ENCODE data around the gene DLGAP4. TPM values are rescaled to one million over a fixed set of nuclear protein-coding genes. Genes with fewer than 3 reads are reported as not detected.

DLGAP4 gene
- polyA plus RNA-seq, 1 of the 3 experiments (the other 2 are of a cell fraction): 31.2 TPM

DNA sequence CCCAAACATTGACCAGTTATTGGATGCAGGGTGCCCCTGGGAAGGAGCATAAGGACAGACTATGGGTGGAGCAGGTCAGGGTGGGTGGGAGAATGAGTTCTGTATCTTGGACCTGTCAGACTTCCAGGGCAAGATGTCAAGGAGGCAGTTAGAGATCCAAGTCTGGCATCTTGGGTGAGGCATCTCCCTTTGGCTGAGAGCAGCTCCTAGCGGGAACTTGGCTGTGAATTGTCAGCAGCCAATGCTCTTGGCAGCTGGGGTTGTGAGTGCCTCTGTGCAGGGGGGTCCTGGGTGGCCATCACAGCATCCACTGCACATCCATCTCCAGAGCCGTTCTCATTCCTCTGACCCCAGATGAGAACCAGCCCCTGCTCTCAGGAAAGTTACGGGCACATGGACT is 118.2 kb downstream of the DLGAP4 start:
- H3K9ac ChIP-seq: no peak overlapping the region
- no peaks in the 10 kb centered on the region for H3K36me3 ChIP-seq (replicated peaks in 1 of 2; ENCODE audit: control insufficient read depth in 1 of 2, insufficient read depth in 2 of 2, low read length in 1 of 2)
- H3K4me2 ChIP-seq: no peak overlapping the region
- no peak overlapping the region for H2AFZ ChIP-seq (ENCODE audit: low read depth)
- POLR2A ChIA-PET: no interaction called here
- TF ChIP-seq, protein P1, sequence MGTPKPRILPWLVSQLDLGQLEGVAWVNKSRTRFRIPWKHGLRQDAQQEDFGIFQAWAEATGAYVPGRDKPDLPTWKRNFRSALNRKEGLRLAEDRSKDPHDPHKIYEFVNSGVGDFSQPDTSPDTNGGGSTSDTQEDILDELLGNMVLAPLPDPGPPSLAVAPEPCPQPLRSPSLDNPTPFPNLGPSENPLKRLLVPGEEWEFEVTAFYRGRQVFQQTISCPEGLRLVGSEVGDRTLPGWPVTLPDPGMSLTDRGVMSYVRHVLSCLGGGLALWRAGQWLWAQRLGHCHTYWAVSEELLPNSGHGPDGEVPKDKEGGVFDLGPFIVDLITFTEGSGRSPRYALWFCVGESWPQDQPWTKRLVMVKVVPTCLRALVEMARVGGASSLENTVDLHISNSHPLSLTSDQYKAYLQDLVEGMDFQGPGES (IDR thresholded peaks at IDR 0.05; ENCODE audit: low read depth, low read length): no peak
- TF ChIP-seq FOXM1 (IDR thresholded peaks at IDR 0.05; ENCODE audit: low read depth): no peak
- WGBS (ENCODE audit: low lambda C conversion rate): 51% methylated on average over 3 of the region's 3 CpGs
- no peak overlapping the region for H3K4me3 ChIP-seq (ENCODE audit: low read depth in 2 of 2, low read length in 1 of 2)
- no peak for DNase-seq
- no peaks in the 10 kb centered on the region for H3K4me1 ChIP-seq (ENCODE audit: control insufficient read depth in 1 of 2, insufficient read depth in 2 of 2, low read depth in 1 of 2, low read length in 1 of 2)
- H3K9me2 ChIP-seq: no peaks in the 10 kb centered on the region
- H3F3A ChIP-seq (replicated peaks; ENCODE audit: insufficient read depth): no peaks in the 10 kb centered on the region
- no peak overlapping the region for H3K27ac ChIP-seq (ENCODE audit: low read depth in 2 of 2, low read length in 1 of 2)
- CTCF ChIA-PET: interaction anchor here (1.0 to 1.4 kb wide), 3 partner anchors 15 to 221 kb away, joined by 5 to 6 read pairs (median 5); no protein-coding TSS in a partner anchor
- no peaks in the 10 kb centered on the region; the same call in 1 of the 2 replicates for H3K27me3 ChIP-seq (ENCODE audit: insufficient read depth)
- no peaks in the 10 kb centered on the region for H3K9me3 ChIP-seq
- no peaks in the 10 kb centered on the region for H3K79me2 ChIP-seq (ENCODE audit: insufficient read depth)
- H4K20me1 ChIP-seq (ENCODE audit: insufficient read depth): no peaks in the 10 kb centered on the region

DNA sequence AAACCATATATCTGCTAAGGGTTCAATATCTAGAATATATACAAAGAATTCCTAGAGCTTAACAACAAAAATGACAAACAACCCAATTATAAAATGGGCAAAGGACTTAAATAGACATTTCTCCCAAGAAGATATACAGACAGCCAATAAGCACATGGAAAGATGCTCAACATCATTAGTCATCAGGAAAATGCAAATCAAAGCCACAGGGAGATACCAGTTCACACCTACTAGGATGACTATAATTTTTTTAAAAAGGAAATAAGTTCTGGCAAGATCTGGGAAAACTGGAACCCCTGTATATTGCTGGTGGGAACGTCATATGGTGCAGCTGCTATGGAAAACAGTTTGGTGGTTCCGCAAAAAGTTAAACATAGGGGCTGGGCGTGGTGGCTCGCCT is 119.0 kb downstream of the DLGAP4 start:
- Histone ChIP-seq H3K27ac (ENCODE audit: low read depth in 2 of 2, low read length in 1 of 2) (no peak overlapping the region), H3F3A (replicated peaks; ENCODE audit: insufficient read depth) (no peaks in the 10 kb centered on the region), H3K36me3 (replicated peaks in 1 of 2; ENCODE audit: control insufficient read depth in 1 of 2, insufficient read depth in 2 of 2, low read length in 1 of 2) (no peaks in the 10 kb centered on the region), H2AFZ (ENCODE audit: low read depth) (no peak overlapping the region), H3K4me1 (ENCODE audit: control insufficient read depth in 1 of 2, insufficient read depth in 2 of 2, low read depth in 1 of 2, low read length in 1 of 2) (no peaks in the 10 kb centered on the region), H4K20me1 (ENCODE audit: insufficient read depth) (no peaks in the 10 kb centered on the region), H3K4me2 (no peak overlapping the region), H3K9me2 (no peaks in the 10 kb centered on the region), H3K9me3 (no peaks in the 10 kb centered on the region), H3K4me3 (ENCODE audit: low read depth in 2 of 2, low read length in 1 of 2) (no peak overlapping the region), H3K9ac (no peak overlapping the region), H3K79me2 (ENCODE audit: insufficient read depth) (no peaks in the 10 kb centered on the region), H3K27me3 (ENCODE audit: insufficient read depth) (no peaks in the 10 kb centered on the region; the same call in 1 of the 2 replicates)
- TF ChIP-seq, protein P2, sequence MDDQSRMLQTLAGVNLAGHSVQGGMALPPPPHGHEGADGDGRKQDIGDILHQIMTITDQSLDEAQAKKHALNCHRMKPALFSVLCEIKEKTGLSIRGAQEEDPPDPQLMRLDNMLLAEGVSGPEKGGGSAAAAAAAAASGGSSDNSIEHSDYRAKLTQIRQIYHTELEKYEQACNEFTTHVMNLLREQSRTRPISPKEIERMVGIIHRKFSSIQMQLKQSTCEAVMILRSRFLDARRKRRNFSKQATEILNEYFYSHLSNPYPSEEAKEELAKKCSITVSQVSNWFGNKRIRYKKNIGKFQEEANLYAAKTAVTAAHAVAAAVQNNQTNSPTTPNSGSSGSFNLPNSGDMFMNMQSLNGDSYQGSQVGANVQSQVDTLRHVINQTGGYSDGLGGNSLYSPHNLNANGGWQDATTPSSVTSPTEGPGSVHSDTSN (IDR thresholded peaks at IDR 0.05): no peak
- TF ChIP-seq FOXJ3 (CRISPR knock-in tag; IDR thresholded peaks at IDR 0.05) (no peak), SMC3 (IDR thresholded peaks at IDR 0.05; ENCODE audit: low read depth, low read length) (no peak), TCF12 (IDR thresholded peaks at IDR 0.05) (no peak), MEF2A (IDR thresholded peaks at IDR 0.05; ENCODE audit: borderline replicate concordance, low read depth) (no peak), NRF1 (IDR thresholded peaks at IDR 0.05; ENCODE audit: low read depth, low read length) (no peak), EP300 (IDR thresholded peaks at IDR 0.05; ENCODE audit: borderline replicate concordance in 1 of 2, low read depth in 1 of 2, low read length in 1 of 2) (no peak), RXRA (IDR thresholded peaks at IDR 0.05; ENCODE audit: borderline replicate concordance, low read depth) (no peak), RFX5 (IDR thresholded peaks at IDR 0.05; ENCODE audit: low read length) (no peak), EZH2phosphoT487 (IDR thresholded peaks at IDR 0.05; ENCODE audit: borderline replicate concordance, low read depth) (no peak), TEAD4 (IDR thresholded peaks at IDR 0.05; ENCODE audit: borderline replicate concordance, insufficient read depth) (no peak), GABPA (IDR thresholded peaks at IDR 0.05; ENCODE audit: low read depth) (no peak), NFIC (IDR thresholded peaks at IDR 0.05; ENCODE audit: borderline replicate concordance) (no peak), ELF1 (IDR thresholded peaks at IDR 0.05) (no peak), MXI1 (IDR thresholded peaks at IDR 0.05; ENCODE audit: low read depth, low read length) (no peak)
- TF ChIP-seq, protein P3, sequence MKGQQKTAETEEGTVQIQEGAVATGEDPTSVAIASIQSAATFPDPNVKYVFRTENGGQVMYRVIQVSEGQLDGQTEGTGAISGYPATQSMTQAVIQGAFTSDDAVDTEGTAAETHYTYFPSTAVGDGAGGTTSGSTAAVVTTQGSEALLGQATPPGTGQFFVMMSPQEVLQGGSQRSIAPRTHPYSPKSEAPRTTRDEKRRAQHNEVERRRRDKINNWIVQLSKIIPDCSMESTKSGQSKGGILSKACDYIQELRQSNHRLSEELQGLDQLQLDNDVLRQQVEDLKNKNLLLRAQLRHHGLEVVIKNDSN (IDR thresholded peaks at IDR 0.05; ENCODE audit: borderline replicate concordance, low read depth): no peak
- TF ChIP-seq, protein P4, sequence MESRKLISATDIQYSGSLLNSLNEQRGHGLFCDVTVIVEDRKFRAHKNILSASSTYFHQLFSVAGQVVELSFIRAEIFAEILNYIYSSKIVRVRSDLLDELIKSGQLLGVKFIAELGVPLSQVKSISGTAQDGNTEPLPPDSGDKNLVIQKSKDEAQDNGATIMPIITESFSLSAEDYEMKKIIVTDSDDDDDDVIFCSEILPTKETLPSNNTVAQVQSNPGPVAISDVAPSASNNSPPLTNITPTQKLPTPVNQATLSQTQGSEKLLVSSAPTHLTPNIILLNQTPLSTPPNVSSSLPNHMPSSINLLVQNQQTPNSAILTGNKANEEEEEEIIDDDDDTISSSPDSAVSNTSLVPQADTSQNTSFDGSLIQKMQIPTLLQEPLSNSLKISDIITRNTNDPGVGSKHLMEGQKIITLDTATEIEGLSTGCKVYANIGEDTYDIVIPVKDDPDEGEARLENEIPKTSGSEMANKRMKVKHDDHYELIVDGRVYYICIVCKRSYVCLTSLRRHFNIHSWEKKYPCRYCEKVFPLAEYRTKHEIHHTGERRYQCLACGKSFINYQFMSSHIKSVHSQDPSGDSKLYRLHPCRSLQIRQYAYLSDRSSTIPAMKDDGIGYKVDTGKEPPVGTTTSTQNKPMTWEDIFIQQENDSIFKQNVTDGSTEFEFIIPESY (IDR thresholded peaks at IDR 0.05; ENCODE audit: borderline replicate concordance, low read depth): no peak
- WGBS (ENCODE audit: low lambda C conversion rate): 52% methylated on average over 4 of the region's 4 CpGs
- no peak for DNase-seq
- ChIA-PET POLR2A (no interaction called here), CTCF (interaction anchor here (1.6 kb wide), 1 partner anchor 14 kb away, joined by 5 read pairs; no protein-coding TSS in a partner anchor)

All from SK-N-SH (cell line).